HL-60 (cell line): Measurements from ENCODE around the gene FARS2.

Experiments
- DNase-seq, 2 experiments: peaks; one replicate each; pipeline ENCODE4 v3.0.0-alpha.2; 2010 to 2020; ENCODE audit warnings: low read depth in 1 of 2, low spot score in 1 of 2
- H3K27ac ChIP-seq: fragments of 250-450 bp; sonication (Bioruptor Pico); replicated peaks from 2 replicates; pipeline ENCODE4 v1.5.1; 2020; ENCODE audit warnings: mild to moderate bottlenecking, moderate library complexity
- H3K27me3 ChIP-seq: fragments of 250-450 bp; sonication (Bioruptor Pico); 2 replicates; pipeline ENCODE4 v1.5.1; 2021; ENCODE audit warnings: mild to moderate bottlenecking, moderate library complexity; ENCODE audit not compliant: insufficient read depth, poor library complexity, severe bottlenecking
- H3K4me3 ChIP-seq: replicated peaks from 2 replicates; pipeline ENCODE4 v1.5.1; 2011; ENCODE audit warnings: mild to moderate bottlenecking, control low read depth, low read length; ENCODE audit not compliant: insufficient read depth
- CTCF ChIP-seq: IDR thresholded peaks from one replicate; pipeline ENCODE4 v1.5.1; 2011; ENCODE audit warnings: low read length, control low read depth, inconsistent platforms; ENCODE audit not compliant: insufficient read depth
- GABPA ChIP-seq: IDR thresholded peaks from 2 replicates; pipeline ENCODE4 v1.6.1; 2012; ENCODE audit warnings: low read depth
- POLR2AphosphoS5 ChIP-seq: IDR thresholded peaks from 2 replicates; pipeline ENCODE4 v1.6.1; 2012; ENCODE audit warnings: low read depth
- REST ChIP-seq: IDR thresholded peaks from 2 replicates; pipeline ENCODE4 v1.6.1; 2012; ENCODE audit warnings: low read depth; ENCODE audit not compliant: insufficient replicate concordance
- SPI1 ChIP-seq: IDR thresholded peaks from 2 replicates; pipeline ENCODE4 v1.6.1; 2012; ENCODE audit warnings: low read depth, mild to moderate bottlenecking, borderline replicate concordance

FARS2 gene

GRCh38 chr6:5814116-5814515 is 552.8 kb downstream of the FARS2 start:
- no peak for DNase-seq
- no peak for TF ChIP-seq SPI1
- no peak for TF ChIP-seq REST
- TF ChIP-seq POLR2AphosphoS5: no peak
- TF ChIP-seq GABPA: no peak
- TF ChIP-seq CTCF: no peak
- H3K4me3 ChIP-seq: no peak overlapping the region
- H3K27ac ChIP-seq: no peak overlapping the region
- H3K27me3 ChIP-seq: no peaks in the 10 kb centered on the region

GRCh38 chr6:5814901-5815300 is 553.6 kb downstream of the FARS2 start:
- no peak for TF ChIP-seq GABPA
- TF ChIP-seq REST: no peak
- TF ChIP-seq POLR2AphosphoS5: no peak
- TF ChIP-seq CTCF: no peak
- TF ChIP-seq SPI1: no peak
- Histone ChIP-seq H3K4me3 (no peak overlapping the region), H3K27me3 (no peaks in the 10 kb centered on the region), H3K27ac (no peak overlapping the region)
- no peak for DNase-seq

- TF ChIP-seq SPI1 (no peak), REST (peak; percentile 90)
- DNase-seq: no peak
Observed at GRCh38 chr6:5817869-5818268, 556.6 kb downstream of the FARS2 start.

GRCh38 chr6:5818959-5819358 is 557.6 kb downstream of the FARS2 start:
- TF ChIP-seq SPI1 (no peak), REST (no peak)
- no peak overlapping the region for H3K27ac ChIP-seq
- H3K27me3 ChIP-seq: no peaks in the 10 kb centered on the region
- DNase-seq: no peak
- H3K4me3 ChIP-seq: no peak overlapping the region

More at GRCh38 chr6:5817869-5818268, 556.6 kb downstream of the FARS2 start:
- H3K27me3 ChIP-seq: no peaks in the 10 kb centered on the region
- H3K4me3 ChIP-seq: no peak overlapping the region
- H3K27ac ChIP-seq: no peak overlapping the region
